Chondrocyte (in vitro differentiated cells): ENCODE measurements around the gene SH2D1B. TPM values are rescaled to one million over a fixed set of nuclear protein-coding genes. Genes with fewer than 3 reads are reported as not detected.

Source experiments
- DNase-seq: peaks from one replicate; pipeline ENCODE4 v3.0.0; 2021; ENCODE audit warnings: mixed read lengths, low spot score
- H3K27ac Mint-ChIP-seq: one replicate; pipeline ENCODE4 v1.8.0; 2021; ENCODE audit warnings: mild to moderate bottlenecking, moderate library complexity, mixed read lengths; ENCODE audit not compliant: unreplicated experiment
- H3K27me3 Mint-ChIP-seq: 2 replicates; pipeline ENCODE4 v1.8.0; 2021; ENCODE audit warnings: low read depth, mixed read lengths
- H3K36me3 Mint-ChIP-seq: 2 replicates; pipeline ENCODE4 v1.8.0; 2021; ENCODE audit warnings: low read depth, mixed read lengths
- H3K4me1 Mint-ChIP-seq: 2 replicates; pipeline ENCODE4 v1.8.0; 2021; ENCODE audit warnings: low read depth, mild to moderate bottlenecking, mixed read lengths
- H3K4me3 Mint-ChIP-seq: one replicate; pipeline ENCODE4 v1.8.0; 2021; ENCODE audit warnings: mild to moderate bottlenecking, moderate library complexity, mixed read lengths; ENCODE audit not compliant: unreplicated experiment
- H3K9me3 Mint-ChIP-seq: 2 replicates; pipeline ENCODE4 v1.8.0; 2021; ENCODE audit warnings: low read depth, mixed read lengths
- CTCF ChIP-seq: fragments of 200-600 bp; sonication (generic); IDR thresholded peaks from 2 replicates; pipeline ENCODE4 v1.5.0; 2021; ENCODE audit warnings: antibody characterized with exemption, mild to moderate bottlenecking, moderate library complexity
- total RNA-seq: library from RNA; stranded (reverse); gene quantifications from 3 replicates; pipeline ENCODE4 v1.2.1, GENCODE V29; 2021

The SH2D1B gene
- total RNA-seq, 1 donor from 2014 or later = not detected

GRCh38 chr1:162405800-162406199 is 6.1 kb downstream of the SH2D1B start:
- Mint-ChIP-seq H3K4me3 (no peak overlapping the region), H3K27ac (no peak overlapping the region), H3K27me3 (no peaks in the 10 kb centered on the region), H3K4me1 (peaks cover 7% of the 10 kb centered on the region), H3K9me3 (no peaks in the 10 kb centered on the region), H3K36me3 (no peaks in the 10 kb centered on the region)
- TF ChIP-seq CTCF = no peak
- DNase-seq = no peak

GRCh38 chr1:162404550-162405160 is 7.3 kb downstream of the SH2D1B start:
- DNase-seq = no peak
- H3K27me3 Mint-ChIP-seq = no peaks in the 10 kb centered on the region
- H3K4me1 Mint-ChIP-seq = peaks cover 9% of the 10 kb centered on the region
- H3K9me3 Mint-ChIP-seq = no peaks in the 10 kb centered on the region
- H3K36me3 Mint-ChIP-seq = no peaks in the 10 kb centered on the region
- H3K27ac Mint-ChIP-seq = no peak overlapping the region
- TF ChIP-seq CTCF = no peak
- no peak overlapping the region for H3K4me3 Mint-ChIP-seq

- Mint-ChIP-seq H3K4me1 (peaks cover 22% of the 10 kb centered on the region), H3K36me3 (no peaks in the 10 kb centered on the region), H3K27me3 (peaks cover 14% of the 10 kb centered on the region), H3K27ac (no peak overlapping the region), H3K9me3 (no peaks in the 10 kb centered on the region), H3K4me3 (no peak overlapping the region)
- TF ChIP-seq CTCF = no peak
- no peak for DNase-seq
These were observed 11.1 kb downstream of the SH2D1B start for GRCh38 chr1:162400790-162401355.

- TF ChIP-seq CTCF = no peak
- Mint-ChIP-seq H3K4me3 (no peak overlapping the region), H3K36me3 (no peaks in the 10 kb centered on the region), H3K27ac (no peak overlapping the region), H3K4me1 (peaks cover 15% of the 10 kb centered on the region), H3K27me3 (peaks cover 15% of the 10 kb centered on the region), H3K9me3 (no peaks in the 10 kb centered on the region)
- DNase-seq = no peak
These were observed 12.8 kb downstream of the SH2D1B start for GRCh38 chr1:162398999-162399580.

GRCh38 chr1:162397943-162398560 is 13.9 kb downstream of the SH2D1B start:
- Mint-ChIP-seq H3K27ac (no peak overlapping the region), H3K9me3 (no peaks in the 10 kb centered on the region), H3K27me3 (peaks cover 15% of the 10 kb centered on the region), H3K36me3 (no peaks in the 10 kb centered on the region), H3K4me3 (no peak overlapping the region), H3K4me1 (peaks cover 15% of the 10 kb centered on the region)
- no peak for TF ChIP-seq CTCF
- no peak for DNase-seq
